Trophoblast cell (in vitro differentiated cells and primary cell): ENCODE results near the gene OBSCN.

Source experiments
- DNase-seq, 2 donors: peaks; one replicate each; pipeline ENCODE4 v3.0.0-alpha.2; 2016
- H2AFZ ChIP-seq: 2 replicates; pipeline ENCODE4 v1.6.1; 2013; ENCODE audit warnings: low read length, moderate library complexity, mild to moderate bottlenecking; ENCODE audit not compliant: insufficient read depth, poor library complexity
- H2AK5ac ChIP-seq: 2 replicates; pipeline ENCODE4 v1.6.1; 2013; ENCODE audit warnings: mild to moderate bottlenecking, low read length
- H2BK120ac ChIP-seq: 2 replicates; pipeline ENCODE4 v1.6.1; 2013; ENCODE audit warnings: low read length, mild to moderate bottlenecking, moderate library complexity; ENCODE audit not compliant: insufficient read depth, poor library complexity
- H2BK12ac ChIP-seq: 2 replicates; pipeline ENCODE4 v1.6.1; 2013; ENCODE audit warnings: mild to moderate bottlenecking, low read length, moderate library complexity
- H2BK5ac ChIP-seq: 2 replicates; pipeline ENCODE4 v1.6.1; 2013; ENCODE audit warnings: low read length, low read depth, moderate library complexity, mild to moderate bottlenecking; ENCODE audit not compliant: poor library complexity
- H3K14ac ChIP-seq: 2 replicates; pipeline ENCODE4 v1.6.1; 2013; ENCODE audit warnings: mild to moderate bottlenecking, low read length
- H3K18ac ChIP-seq: 2 replicates; pipeline ENCODE4 v1.6.1; 2013; ENCODE audit warnings: mild to moderate bottlenecking, low read length
- H3K23ac ChIP-seq: 2 replicates; pipeline ENCODE4 v1.6.1; 2013; ENCODE audit warnings: low read length
- H3K27ac ChIP-seq: 2 replicates; pipeline ENCODE4 v1.5.1; 2013; ENCODE audit warnings: low read depth, mild to moderate bottlenecking, inconsistent platforms, low read length, moderate library complexity
- H3K27me3 ChIP-seq: 2 replicates; pipeline ENCODE4 v1.6.1; 2013; ENCODE audit warnings: inconsistent platforms, mild to moderate bottlenecking, low read length, moderate library complexity; ENCODE audit not compliant: insufficient read depth
- H3K36me3 ChIP-seq, 2 experiments: 1 replicate in 1 of 2; 2 replicates in 1 of 2; pipeline ENCODE4 v1.6.1; 2013; ENCODE audit warnings: low read length in 2 of 2, mild to moderate bottlenecking in 2 of 2, moderate library complexity in 1 of 2; ENCODE audit not compliant: insufficient read depth in 2 of 2, control insufficient read depth in 1 of 2
- H3K4ac ChIP-seq: 2 replicates; pipeline ENCODE4 v1.6.1; 2013; ENCODE audit warnings: low read depth, mild to moderate bottlenecking, low read length, moderate library complexity
- H3K4me1 ChIP-seq, 2 experiments: 1 replicate in 1 of 2; 2 replicates in 1 of 2; pipeline ENCODE4 v1.6.1; 2013; ENCODE audit warnings: low read length in 2 of 2, mild to moderate bottlenecking in 2 of 2, moderate library complexity in 1 of 2; ENCODE audit not compliant: insufficient read depth in 2 of 2, control insufficient read depth in 1 of 2
- H3K4me2 ChIP-seq: 2 replicates; pipeline ENCODE4 v1.6.1; 2013; ENCODE audit warnings: inconsistent platforms, mild to moderate bottlenecking, low read length, moderate library complexity
- H3K4me3 ChIP-seq: 2 replicates; pipeline ENCODE4 v1.5.1; 2013; ENCODE audit warnings: mild to moderate bottlenecking, low read depth, low read length, inconsistent platforms
- H3K79me1 ChIP-seq: one replicate; pipeline ENCODE4 v1.6.1; 2013; ENCODE audit warnings: low read length
- H3K79me2 ChIP-seq: 2 replicates; pipeline ENCODE4 v1.6.1; 2013; ENCODE audit warnings: low read length, mild to moderate bottlenecking; ENCODE audit not compliant: control insufficient read depth, insufficient read depth, poor library complexity
- H3K9ac ChIP-seq: 2 replicates; pipeline ENCODE4 v1.6.1; 2013; ENCODE audit warnings: mild to moderate bottlenecking, low read length
- H3K9me3 ChIP-seq: 2 replicates; pipeline ENCODE4 v1.6.1; 2013; ENCODE audit warnings: low read depth, mild to moderate bottlenecking, control low read depth, inconsistent platforms, low read length; ENCODE audit not compliant: insufficient read depth
- H4K12ac ChIP-seq: 2 replicates; pipeline ENCODE4 v1.6.1; 2013; ENCODE audit warnings: low read depth, mild to moderate bottlenecking, low read length, moderate library complexity
- H4K8ac ChIP-seq: 2 replicates; pipeline ENCODE4 v1.6.1; 2013; ENCODE audit warnings: low read depth, mild to moderate bottlenecking, low read length, moderate library complexity
- H4K91ac ChIP-seq: one replicate; pipeline ENCODE4 v1.6.1; 2013; ENCODE audit warnings: low read depth, mild to moderate bottlenecking, low read length, moderate library complexity
- WGBS: extraction: QIAGEN DNeasy Blood & Tissue Kit; methylation state at CpG from one replicate; pipeline ENCODE4 v1.1.7; 2013; ENCODE audit warnings: missing lambda C conversion rate; ENCODE audit not compliant: insufficient read length, insufficient coverage; ENCODE audit errors: extremely low coverage; 5-methylcytosine and 5-hydroxymethylcytosine counted together

The OBSCN gene

GRCh38 chr1:228364068-228364705 is 156.3 kb downstream of the OBSCN start:
- WGBS: no CpG with 5 or more reads among the region's 12 CpGs
- no peak overlapping the region for H2AFZ ChIP-seq
- no peak overlapping the region for H3K4me2 ChIP-seq
- no peak overlapping the region for H3K4me3 ChIP-seq
- no peaks in the 10 kb centered on the region for H3K79me1 ChIP-seq
- no peaks in the 10 kb centered on the region for H3K27me3 ChIP-seq
- no peak overlapping the region for H2AK5ac ChIP-seq
- H3K23ac ChIP-seq: no peak overlapping the region
- no peaks in the 10 kb centered on the region for H3K79me2 ChIP-seq
- no peak overlapping the region for H3K27ac ChIP-seq
- H2BK12ac ChIP-seq: no peak overlapping the region
- no peak overlapping the region for H4K8ac ChIP-seq
- no peak overlapping the region for H4K91ac ChIP-seq
- H2BK5ac ChIP-seq: no peak overlapping the region
- H3K4ac ChIP-seq: no peak overlapping the region
- peaks cover 3 to 7% of the 10 kb centered on the region in 2 experiments for H3K4me1 ChIP-seq
- DNase-seq: no peak
- no peak overlapping the region for H2BK120ac ChIP-seq
- H3K9ac ChIP-seq: no peak overlapping the region
- no peak overlapping the region for H4K12ac ChIP-seq
- no peak overlapping the region for H3K18ac ChIP-seq
- no peak overlapping the region for H3K14ac ChIP-seq
- H3K9me3 ChIP-seq: peaks cover 2% of the 10 kb centered on the region
- H3K36me3 ChIP-seq: no peaks in the 10 kb centered on the region

GRCh38 chr1:228364706-228365213 is 156.9 kb downstream of the OBSCN start:
- H3K4me2 ChIP-seq: no peak overlapping the region
- H3K79me1 ChIP-seq: no peaks in the 10 kb centered on the region
- H4K12ac ChIP-seq: no peak overlapping the region
- no peak overlapping the region for H2AK5ac ChIP-seq
- no peak overlapping the region for H3K4ac ChIP-seq
- no peak overlapping the region for H3K4me3 ChIP-seq
- H2BK12ac ChIP-seq: no peak overlapping the region
- no peak overlapping the region for H3K14ac ChIP-seq
- no peak overlapping the region for H4K91ac ChIP-seq
- H4K8ac ChIP-seq: no peak overlapping the region
- no peak overlapping the region for H2AFZ ChIP-seq
- no peak overlapping the region for H3K23ac ChIP-seq
- H3K79me2 ChIP-seq: no peaks in the 10 kb centered on the region
- no peak overlapping the region for H3K18ac ChIP-seq
- H2BK120ac ChIP-seq: no peak overlapping the region
- H3K27ac ChIP-seq: no peak overlapping the region
- H2BK5ac ChIP-seq: no peak overlapping the region
- no peak for DNase-seq
- no CpG with 5 or more reads among the region's 19 CpGs for WGBS
- no peaks in the 10 kb centered on the region for H3K27me3 ChIP-seq
- H3K4me1 ChIP-seq: peaks cover 3 to 7% of the 10 kb centered on the region in 2 experiments
- no peak overlapping the region for H3K9ac ChIP-seq
- H3K36me3 ChIP-seq: no peaks in the 10 kb centered on the region
- H3K9me3 ChIP-seq: peaks cover 3% of the 10 kb centered on the region

- Histone ChIP-seq H3K4me2 (no peak overlapping the region), H3K4me1 (peaks cover 2 to 7% of the 10 kb centered on the region in 2 experiments), H3K27me3 (no peaks in the 10 kb centered on the region), H2AFZ (no peak overlapping the region), H2BK120ac (no peak overlapping the region), H3K9me3 (peaks cover 3% of the 10 kb centered on the region), H3K14ac (no peak overlapping the region), H3K27ac (no peak overlapping the region), H3K36me3 (no peaks in the 10 kb centered on the region), H3K18ac (no peak overlapping the region), H3K9ac (no peak overlapping the region), H3K4ac (no peak overlapping the region), H4K8ac (no peak overlapping the region), H3K23ac (no peak overlapping the region), H2BK12ac (no peak overlapping the region), H2AK5ac (no peak overlapping the region), H3K79me2 (no peaks in the 10 kb centered on the region), H3K79me1 (no peaks in the 10 kb centered on the region), H3K4me3 (peak overlapping the region; percentile 23), H4K12ac (no peak overlapping the region), H2BK5ac (no peak overlapping the region), H4K91ac (no peak overlapping the region)
- DNase-seq: no peak
- no CpG with 5 or more reads among the region's 20 CpGs for WGBS
Observed at GRCh38 chr1:228365271-228366061, 157.6 kb downstream of the OBSCN start.

DNA sequence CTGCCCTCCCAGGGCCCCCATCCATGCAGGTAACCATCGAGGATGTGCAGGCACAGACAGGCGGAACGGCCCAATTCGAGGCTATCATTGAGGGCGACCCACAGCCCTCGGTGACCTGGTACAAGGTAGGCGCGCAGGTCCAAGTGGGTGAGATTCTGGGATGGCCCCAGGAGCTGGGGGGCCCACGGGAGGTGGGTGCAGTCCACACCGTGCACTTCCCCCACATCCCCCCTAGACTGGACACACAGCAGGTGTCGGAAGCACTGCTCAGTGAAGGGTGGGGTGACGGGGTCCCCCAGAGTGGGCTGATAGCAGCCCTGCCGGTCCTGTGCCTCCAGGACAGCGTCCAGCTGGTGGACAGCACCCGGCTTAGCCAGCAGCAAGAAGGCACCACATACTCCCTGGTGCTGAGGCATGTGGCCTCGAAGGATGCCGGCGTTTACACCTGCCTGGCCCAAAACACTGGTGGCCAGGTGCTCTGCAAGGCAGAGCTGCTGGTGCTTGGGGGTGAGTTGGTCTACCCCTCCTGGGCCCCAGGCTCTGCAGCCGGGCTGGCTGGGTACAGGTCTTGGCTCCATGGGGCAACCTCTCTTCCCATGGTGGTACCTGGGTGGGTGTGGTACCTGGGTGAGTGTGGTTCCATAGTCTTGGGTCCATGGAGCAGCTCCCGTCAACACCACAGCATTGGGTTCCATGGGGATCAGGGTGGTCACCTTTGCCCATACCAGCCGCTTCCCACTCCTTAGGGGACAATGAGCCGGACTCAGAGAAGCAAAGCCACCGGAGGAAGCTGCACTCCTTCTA is 158.4 kb downstream of the OBSCN start:
- no peaks in the 10 kb centered on the region for H3K79me1 ChIP-seq
- H2AFZ ChIP-seq: no peak overlapping the region
- H4K12ac ChIP-seq: no peak overlapping the region
- H3K23ac ChIP-seq: no peak overlapping the region
- H3K36me3 ChIP-seq: no peaks in the 10 kb centered on the region
- no peak overlapping the region for H3K4me2 ChIP-seq
- no peak overlapping the region for H4K91ac ChIP-seq
- no peaks in the 10 kb centered on the region for H3K79me2 ChIP-seq
- H2BK12ac ChIP-seq: no peak overlapping the region
- no peak for DNase-seq
- peaks cover 0 to 2% of the 10 kb centered on the region in 2 experiments for H3K4me1 ChIP-seq
- H3K9me3 ChIP-seq: peaks cover 3% of the 10 kb centered on the region
- no peak overlapping the region for H3K4me3 ChIP-seq
- H3K27me3 ChIP-seq: no peaks in the 10 kb centered on the region
- H3K14ac ChIP-seq: no peak overlapping the region
- no peak overlapping the region for H2BK120ac ChIP-seq
- H3K27ac ChIP-seq: no peak overlapping the region
- no peak overlapping the region for H3K18ac ChIP-seq
- H3K4ac ChIP-seq: no peak overlapping the region
- no peak overlapping the region for H2BK5ac ChIP-seq
- no peak overlapping the region for H3K9ac ChIP-seq
- WGBS: no CpG with 5 or more reads among the region's 23 CpGs
- H4K8ac ChIP-seq: no peak overlapping the region
- no peak overlapping the region for H2AK5ac ChIP-seq
